ENCODE results near the gene SULT2B1.
A peak's percentile ranks its signal among the peaks of the same experiment; 100 is the strongest.

Gene SULT2B1

GRCh38 chr19:48635263-48635965 lies 83.4 kb downstream of the SULT2B1 start:
- Histone ChIP-seq H3K4me2 (peak overlapping the region; percentile 99), H3K4me3 (IDR thresholded peaks at IDR 0.05; ENCODE audit: insufficient read depth, low read depth, low read length) (no peak overlapping the region), H4K20me1 (ENCODE audit: insufficient read depth) (no peaks in the 10 kb centered on the region), H3K36me3 (ENCODE audit: insufficient read depth) (no peaks in the 10 kb centered on the region), H3K27me3 (ENCODE audit: insufficient read depth, low read depth) (no peaks in the 10 kb centered on the region), H3K27ac (peak overlapping the region; percentile 62), H2AFZ (ENCODE audit: low read depth) (peak overlapping the region; percentile 55; the same call in 1 of the 2 replicates), H3K79me2 (ENCODE audit: insufficient read depth, low read depth) (no peaks in the 10 kb centered on the region), H3K9ac (peak overlapping the region; percentile 49; the same call in 1 of the 2 replicates), H3K4me1 (ENCODE audit: low read depth, poor library complexity, severe bottlenecking) (peaks cover 46% of the 10 kb centered on the region)
- TF ChIP-seq CTCF (conservative IDR thresholded peaks at IDR 0.05; ENCODE audit: low read depth, low read length): no peak

GRCh38 chr19:48635966-48636858 lies 84.2 kb downstream of the SULT2B1 start:
- H3K36me3 ChIP-seq (ENCODE audit: insufficient read depth): no peaks in the 10 kb centered on the region
- TF ChIP-seq CTCF (conservative IDR thresholded peaks at IDR 0.05; ENCODE audit: low read depth, low read length): no peak
- H3K79me2 ChIP-seq (ENCODE audit: insufficient read depth, low read depth): no peaks in the 10 kb centered on the region
- no peaks in the 10 kb centered on the region for H4K20me1 ChIP-seq (ENCODE audit: insufficient read depth)
- peak overlapping the region; percentile 49; the same call in 1 of the 2 replicates for H3K9ac ChIP-seq
- peak overlapping the region; percentile 99 for H3K4me2 ChIP-seq
- peaks cover 46% of the 10 kb centered on the region for H3K4me1 ChIP-seq (ENCODE audit: low read depth, poor library complexity, severe bottlenecking)
- peak overlapping the region; percentile 56; the same call in 1 of the 2 replicates for H2AFZ ChIP-seq (ENCODE audit: low read depth)
- peak overlapping the region; percentile 79; the same call in 1 of the 2 replicates for H3K27ac ChIP-seq
- H3K4me3 ChIP-seq (IDR thresholded peaks at IDR 0.05; ENCODE audit: insufficient read depth, low read depth, low read length): no peak overlapping the region
- no peaks in the 10 kb centered on the region; the same call in 1 of the 2 replicates for H3K27me3 ChIP-seq (ENCODE audit: insufficient read depth, low read depth)

- peak within 1 kb of the TSS; percentile 79; the same call in 1 of the 2 replicates for H2AFZ ChIP-seq (ENCODE audit: low read depth)
Measured at GRCh38 chr19:48636859-48637448, 85.0 kb downstream of the SULT2B1 start, which contains the start of gene DBP. DBP (minus strand) TSS chr19:48637379; CDS start chr19:48636994, 385 bp downstream.

More at GRCh38 chr19:48636859-48637448, 85.0 kb downstream of the SULT2B1 start, which contains the start of gene DBP:
- Histone ChIP-seq H4K20me1 (ENCODE audit: insufficient read depth) (no peaks in the 10 kb centered on the region), H3K27ac (peak within 1 kb of the TSS; percentile 79), H3K4me3 (IDR thresholded peaks at IDR 0.05; ENCODE audit: insufficient read depth, low read depth, low read length) (peak within 1 kb of the TSS; percentile 42), H3K4me2 (peak within 1 kb of the TSS; percentile 99), H3K9ac (peak within 1 kb of the TSS; percentile 74), H3K36me3 (ENCODE audit: insufficient read depth) (no peaks in the 10 kb centered on the region), H3K4me1 (ENCODE audit: low read depth, poor library complexity, severe bottlenecking) (peaks cover 46% of the 10 kb centered on the region), H3K79me2 (ENCODE audit: insufficient read depth, low read depth) (no peaks in the 10 kb centered on the region), H3K27me3 (ENCODE audit: insufficient read depth, low read depth) (peaks cover 6% of the 10 kb centered on the region; the same call in 1 of the 2 replicates)
- TF ChIP-seq CTCF (conservative IDR thresholded peaks at IDR 0.05; ENCODE audit: low read depth, low read length): 0 out of 2 replicates have a peak, but pooled peaks have one; percentile 37

All from KMS-11 (cell line).